ENCODE measurements around the gene GPR132. TPM values are rescaled to one million over a fixed set of nuclear protein-coding genes. Genes with fewer than 3 reads are reported as not detected.
A peak's percentile ranks its signal among the peaks of the same experiment; 100 is the strongest.

GPR132 gene
- total RNA-seq, 1 experiment from 2014 or later = 0.20 TPM

- Histone ChIP-seq H3K14ac (ENCODE audit: insufficient read depth, low read length) (no peak overlapping the region), H3K27ac (ENCODE audit: insufficient read length, low read depth, low read length) (no peak overlapping the region), H3K23ac (ENCODE audit: insufficient read length, low read depth, low read length) (no peak overlapping the region), H3K27me3 (ENCODE audit: insufficient read depth, low read length) (no peaks in the 10 kb centered on the region), H3K9me3 (ENCODE audit: control insufficient read depth, low read depth, low read length) (no peaks in the 10 kb centered on the region), H2BK12ac (ENCODE audit: insufficient read length, low read depth, low read length) (no peak overlapping the region), H3T11ph (ENCODE audit: low read length) (no peak overlapping the region), H2BK20ac (ENCODE audit: low read depth, low read length, poor library complexity, severe bottlenecking) (no peak overlapping the region), H3K18ac (ENCODE audit: insufficient read length, low read depth, low read length) (no peak overlapping the region), H2AK5ac (ENCODE audit: insufficient read length, low read length) (no peak overlapping the region), H3K56ac (ENCODE audit: insufficient read length, low read depth, low read length) (no peak overlapping the region), H4K91ac (ENCODE audit: insufficient read length, low read depth, low read length) (no peak overlapping the region), H4K8ac (replicated peaks; ENCODE audit: insufficient read length, low read depth, low read length) (no peak overlapping the region), H3K9ac (ENCODE audit: extremely low read depth, insufficient read length, low read length) (no peak overlapping the region), H3K4me2 (ENCODE audit: insufficient read depth, insufficient read length, low read length) (no peak overlapping the region), H3K23me2 (ENCODE audit: insufficient read length, low read depth, low read length, poor library complexity, severe bottlenecking) (no peaks in the 10 kb centered on the region), H3K4ac (ENCODE audit: low read depth, low read length) (no peak overlapping the region), H2AFZ (ENCODE audit: low read length) (no peak overlapping the region), H2BK15ac (ENCODE audit: low read depth, low read length) (no peak overlapping the region), H2BK5ac (ENCODE audit: insufficient read length, low read length) (no peak overlapping the region), H2BK120ac (ENCODE audit: low read depth, low read length, poor library complexity, severe bottlenecking) (no peak overlapping the region), H3K4me1 (ENCODE audit: insufficient read depth, low read length) (no peaks in the 10 kb centered on the region), H4K5ac (ENCODE audit: insufficient read length, low read depth, low read length) (no peak overlapping the region), H3K79me1 (ENCODE audit: insufficient read depth, low read depth, low read length, poor library complexity, severe bottlenecking) (no peaks in the 10 kb centered on the region), H3K79me2 (ENCODE audit: insufficient read depth, low read length) (no peaks in the 10 kb centered on the region), H4K20me1 (ENCODE audit: control insufficient read depth, insufficient read depth, insufficient read length) (no peaks in the 10 kb centered on the region)
- H3K4me1 Mint-ChIP-seq = peaks cover 4 to 8% of the 10 kb centered on the region in 2 experiments; a peak in 2 of 4 replicates
- H3K4me3 Mint-ChIP-seq = no peak overlapping the region; a peak in 1 of 5 replicates
- H3K27ac Mint-ChIP-seq = no peak overlapping the region
- TF ChIP-seq CTCF (conservative IDR thresholded peaks at IDR 0.05) = no peak
- no CpG with 5 or more reads among the region's 12 CpGs for WGBS (ENCODE audit: extremely low coverage, insufficient read length, low lambda C conversion rate)
- peaks cover 8% of the 10 kb centered on the region for H3K27me3 Mint-ChIP-seq (ENCODE audit: low read depth)
- H3K9me3 Mint-ChIP-seq = no peaks in the 10 kb centered on the region
- H3K36me3 Mint-ChIP-seq (ENCODE audit: insufficient read depth in 1 of 3, low read depth in 3 of 3) = no peaks in the 10 kb centered on the region
- DNase-seq = peak; percentile 52
These were observed 498 bp downstream of the GPR132 start for GRCh38 chr14:105064721-105065143.

Measured in H9 (cell line).